Kidney epithelial cell (primary cell): ENCODE data around the gene SLC13A5. TPM values are rescaled to one million over a fixed set of nuclear protein-coding genes. Genes with fewer than 3 reads are reported as not detected.
"Not testable (repeated sequence)": the region's sequence is repeated elsewhere in the genome, so short reads cannot be mapped to it uniquely, and the experiment has no call there.

Experiments
- DNase-seq: peaks from one replicate; pipeline ENCODE4 v3.0.0-alpha.2; 2010; ENCODE audit warnings: low read depth
- H3K27me3 ChIP-seq: 2 replicates; pipeline ENCODE4 v1.6.0; 2011; ENCODE audit warnings: low read length; ENCODE audit not compliant: control insufficient read depth, insufficient read depth
- H3K36me3 ChIP-seq: 2 replicates; pipeline ENCODE4 v1.5.1; 2011; ENCODE audit warnings: low read length; ENCODE audit not compliant: control insufficient read depth, insufficient read depth
- H3K4me3 ChIP-seq: 2 replicates; pipeline ENCODE4 v1.5.1; 2011; ENCODE audit warnings: low read depth, mild to moderate bottlenecking, control low read depth, low read length
- total RNA-seq: library from RNA; depleted of rRNA; stranded (reverse); fragments of >200 nt; gene quantifications from 2 replicates; pipeline ENCODE4 v1.2.3, GENCODE V29; 2015
- TF ChIP-seq, protein P1 (sequence below): IDR thresholded peaks from 2 replicates; pipeline ENCODE4 v1.5.1; 2011; ENCODE audit warnings: mild to moderate bottlenecking, moderate library complexity, low read length, control low read depth, inconsistent platforms; ENCODE audit not compliant: insufficient read depth, poor library complexity, severe bottlenecking

Gene SLC13A5
- total RNA-seq, 1 donor from 2014 or later, result 0.08 TPM

DNA sequence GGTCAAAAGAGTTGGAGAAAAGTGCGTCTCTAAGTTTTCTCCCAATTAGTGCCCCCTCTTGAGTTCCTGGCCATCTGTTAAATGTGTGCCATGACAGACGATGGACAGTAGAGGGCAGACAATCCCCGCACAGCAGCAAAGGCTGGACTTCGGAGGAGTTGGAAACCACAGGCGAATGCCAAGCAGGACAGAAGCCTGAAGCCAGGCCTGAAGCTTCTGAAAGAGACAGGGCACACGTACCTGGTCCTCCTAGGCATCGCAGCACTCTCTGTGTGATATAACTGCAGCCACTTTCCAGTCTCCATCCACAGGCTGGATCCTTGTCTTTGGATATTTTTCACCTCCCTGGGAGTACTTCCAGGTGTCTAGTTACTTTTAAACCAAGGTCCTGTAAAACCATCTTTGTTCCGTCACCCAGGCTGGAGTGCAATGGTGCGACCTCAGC is 47.1 kb downstream of the SLC13A5 start:
- DNase-seq, result peak; percentile 52

DNA sequence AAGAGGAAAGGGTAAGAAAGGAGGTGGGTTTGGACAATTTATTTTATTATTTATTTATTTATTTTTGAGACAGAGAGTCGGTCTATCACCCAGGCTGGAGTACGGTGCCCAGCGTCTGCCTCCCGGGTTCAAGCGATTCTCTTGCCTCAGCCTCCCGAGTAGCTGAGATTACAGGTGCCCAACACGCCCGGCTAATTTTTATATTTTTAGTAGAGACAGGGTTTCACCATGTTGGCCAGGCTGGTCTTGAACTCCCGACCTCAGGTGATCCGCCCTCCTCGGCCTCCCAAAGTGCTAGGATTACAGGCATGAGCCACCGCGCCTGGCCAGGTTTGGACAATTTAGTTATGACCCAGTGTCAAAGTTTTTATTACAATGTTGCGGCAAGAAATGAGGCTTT is 50.0 kb downstream of the SLC13A5 start:
- not testable (repeated sequence) for DNase-seq, H3K4me3 ChIP-seq, H3K36me3 ChIP-seq
- H3K27me3 ChIP-seq, result peaks cover 13% of the 10 kb centered on the region

More for the DNA sequence above, 47.1 kb downstream of the SLC13A5 start:
- Histone ChIP-seq H3K36me3 (no peaks in the 10 kb centered on the region), H3K27me3 (peaks cover 6% of the 10 kb centered on the region), H3K4me3 (no peak overlapping the region)
- TF ChIP-seq, protein P1, sequence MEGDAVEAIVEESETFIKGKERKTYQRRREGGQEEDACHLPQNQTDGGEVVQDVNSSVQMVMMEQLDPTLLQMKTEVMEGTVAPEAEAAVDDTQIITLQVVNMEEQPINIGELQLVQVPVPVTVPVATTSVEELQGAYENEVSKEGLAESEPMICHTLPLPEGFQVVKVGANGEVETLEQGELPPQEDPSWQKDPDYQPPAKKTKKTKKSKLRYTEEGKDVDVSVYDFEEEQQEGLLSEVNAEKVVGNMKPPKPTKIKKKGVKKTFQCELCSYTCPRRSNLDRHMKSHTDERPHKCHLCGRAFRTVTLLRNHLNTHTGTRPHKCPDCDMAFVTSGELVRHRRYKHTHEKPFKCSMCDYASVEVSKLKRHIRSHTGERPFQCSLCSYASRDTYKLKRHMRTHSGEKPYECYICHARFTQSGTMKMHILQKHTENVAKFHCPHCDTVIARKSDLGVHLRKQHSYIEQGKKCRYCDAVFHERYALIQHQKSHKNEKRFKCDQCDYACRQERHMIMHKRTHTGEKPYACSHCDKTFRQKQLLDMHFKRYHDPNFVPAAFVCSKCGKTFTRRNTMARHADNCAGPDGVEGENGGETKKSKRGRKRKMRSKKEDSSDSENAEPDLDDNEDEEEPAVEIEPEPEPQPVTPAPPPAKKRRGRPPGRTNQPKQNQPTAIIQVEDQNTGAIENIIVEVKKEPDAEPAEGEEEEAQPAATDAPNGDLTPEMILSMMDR, result peak; percentile 94

DNA sequence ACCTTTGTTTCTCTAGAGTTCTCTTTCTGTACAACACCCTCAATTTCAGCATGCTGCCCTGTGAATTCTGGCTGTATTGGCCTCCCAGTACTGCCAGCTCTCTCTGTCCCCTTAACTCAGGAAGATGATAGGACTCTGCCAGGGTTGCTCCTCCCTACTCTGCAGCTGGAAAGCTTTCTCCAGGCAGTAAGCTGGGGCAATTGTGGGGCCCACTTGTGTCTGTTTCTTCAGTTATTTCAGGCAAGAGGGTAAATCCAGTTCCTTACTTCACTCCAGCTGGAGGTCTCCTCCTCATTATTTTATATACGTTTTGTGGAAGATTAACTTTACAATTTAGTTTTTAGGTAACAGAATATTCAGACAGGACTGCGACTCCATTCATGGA is 51.7 kb downstream of the SLC13A5 start:
- Histone ChIP-seq H3K4me3 (no peak overlapping the region), H3K36me3 (no peaks in the 10 kb centered on the region), H3K27me3 (peaks cover 17% of the 10 kb centered on the region)
- TF ChIP-seq, protein P1, result no peak
- DNase-seq, result no peak

DNA sequence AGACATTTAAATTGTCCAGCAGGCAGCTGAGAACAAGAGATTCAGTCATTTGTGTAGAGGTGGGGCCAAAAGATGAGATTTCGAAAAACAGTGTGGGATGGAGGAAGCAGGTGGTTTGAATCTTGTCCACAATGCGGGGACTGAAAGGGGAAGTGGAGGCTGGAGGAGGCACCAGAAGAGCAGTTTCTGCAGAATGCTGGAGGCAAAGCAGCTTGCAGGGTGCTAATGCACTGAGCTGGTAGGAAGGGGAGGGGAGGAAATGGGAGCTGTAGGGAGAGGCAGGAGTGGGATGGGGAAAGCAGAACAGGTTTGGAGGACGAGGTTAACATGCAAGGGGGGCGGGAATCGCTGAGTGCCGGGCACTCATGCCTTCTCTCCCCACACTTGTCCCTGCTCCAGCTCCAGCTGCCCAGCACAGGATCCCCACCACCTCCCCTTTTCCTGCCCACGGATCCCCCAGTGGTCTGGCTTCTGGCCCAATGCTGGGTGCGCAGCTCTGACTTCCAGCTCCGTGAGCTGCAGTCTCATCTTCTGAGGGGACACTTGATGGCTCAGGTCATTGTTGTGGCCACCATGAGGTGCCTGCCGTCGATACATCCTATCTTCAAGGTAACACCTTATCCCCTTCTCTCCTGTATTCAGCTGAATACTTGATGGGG is 52.2 kb downstream of the SLC13A5 start:
- no peak for DNase-seq
- Histone ChIP-seq H3K4me3 (no peak overlapping the region), H3K36me3 (no peaks in the 10 kb centered on the region), H3K27me3 (peaks cover 17% of the 10 kb centered on the region)
- TF ChIP-seq, protein P1, result no peak

DNA sequence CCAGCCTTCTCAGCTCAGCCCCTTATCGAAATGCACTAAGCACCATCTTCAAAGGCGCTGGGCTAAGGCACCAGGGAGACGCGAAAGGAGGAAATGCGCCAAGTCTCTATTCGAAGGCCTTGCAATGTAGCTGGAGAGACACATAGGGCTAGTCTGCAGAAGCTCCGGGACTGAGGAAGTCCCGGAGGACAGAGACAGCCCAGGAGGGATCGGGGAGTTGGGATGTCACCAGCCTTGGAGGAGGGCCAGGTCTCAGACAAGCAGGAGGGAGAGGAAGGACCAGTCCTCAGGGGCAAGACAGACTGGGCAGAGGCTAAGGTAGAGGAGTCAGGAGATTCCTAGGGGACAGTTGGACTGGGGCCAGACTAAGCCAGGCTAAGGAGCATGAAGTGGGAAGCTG is 53.1 kb downstream of the SLC13A5 start:
- peaks cover 24% of the 10 kb centered on the region for H3K27me3 ChIP-seq
- DNase-seq, result no peak
- no peaks in the 10 kb centered on the region for H3K36me3 ChIP-seq
- H3K4me3 ChIP-seq, result no peak overlapping the region
- TF ChIP-seq, protein P1, result no peak

DNA sequence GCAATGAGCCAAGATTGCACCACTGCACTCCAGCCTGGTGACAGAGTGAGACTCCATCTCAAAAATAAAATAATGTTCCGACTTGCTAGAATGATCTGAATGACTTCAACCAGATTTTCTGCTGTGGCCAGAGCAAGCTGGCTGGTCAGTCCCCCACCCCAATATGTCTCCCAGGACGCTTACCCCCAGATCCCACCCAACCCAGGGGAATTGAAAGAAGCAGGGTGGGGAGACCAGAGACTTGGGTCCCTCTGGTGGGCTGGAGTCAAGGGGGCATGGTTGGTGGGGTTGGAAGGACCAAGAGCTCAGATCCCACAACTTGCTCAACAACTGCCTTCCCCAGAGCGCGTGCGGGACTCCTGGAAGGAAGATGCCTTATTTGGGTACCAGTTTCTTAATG is 54.8 kb downstream of the SLC13A5 start:
- H3K36me3 ChIP-seq, DNase-seq, H3K4me3 ChIP-seq: not testable (repeated sequence)
- peaks cover 32% of the 10 kb centered on the region for H3K27me3 ChIP-seq

DNA sequence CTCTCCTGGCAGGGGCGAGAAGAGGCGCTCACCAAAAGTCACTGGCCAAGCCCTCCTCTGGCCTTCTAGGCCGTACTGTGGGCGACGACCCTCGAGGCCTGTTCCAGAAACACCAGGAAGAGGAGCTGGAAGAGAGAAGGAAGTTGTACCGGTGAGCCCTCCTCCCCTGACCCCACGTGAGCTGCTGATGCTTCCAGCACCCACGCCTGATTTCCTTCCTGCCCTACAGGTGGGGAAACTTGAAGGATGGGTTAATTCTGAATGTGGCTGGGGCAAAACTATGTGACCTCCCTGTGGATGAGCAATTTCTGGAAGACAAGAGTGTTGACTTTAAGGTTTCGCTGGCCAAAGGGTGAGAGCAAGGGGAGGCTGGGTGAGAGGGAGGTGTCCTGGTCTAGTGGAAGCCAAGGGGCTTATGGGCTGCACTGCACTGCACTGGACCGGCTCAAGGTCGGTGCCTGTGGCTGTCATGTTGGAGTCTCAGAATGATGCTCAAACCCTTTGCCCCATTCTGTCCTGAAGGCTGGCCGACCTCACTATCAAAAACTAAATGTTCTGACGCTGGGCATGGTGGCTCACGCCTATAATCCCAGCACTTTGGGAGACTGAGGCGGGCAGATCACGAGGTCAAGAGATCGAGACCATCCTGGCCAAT is 55.4 kb downstream of the SLC13A5 start:
- DNase-seq, result no peak
- Histone ChIP-seq H3K4me3 (no peak overlapping the region), H3K27me3 (peaks cover 32% of the 10 kb centered on the region), H3K36me3 (no peaks in the 10 kb centered on the region)
- TF ChIP-seq, protein P1, result no peak

DNA sequence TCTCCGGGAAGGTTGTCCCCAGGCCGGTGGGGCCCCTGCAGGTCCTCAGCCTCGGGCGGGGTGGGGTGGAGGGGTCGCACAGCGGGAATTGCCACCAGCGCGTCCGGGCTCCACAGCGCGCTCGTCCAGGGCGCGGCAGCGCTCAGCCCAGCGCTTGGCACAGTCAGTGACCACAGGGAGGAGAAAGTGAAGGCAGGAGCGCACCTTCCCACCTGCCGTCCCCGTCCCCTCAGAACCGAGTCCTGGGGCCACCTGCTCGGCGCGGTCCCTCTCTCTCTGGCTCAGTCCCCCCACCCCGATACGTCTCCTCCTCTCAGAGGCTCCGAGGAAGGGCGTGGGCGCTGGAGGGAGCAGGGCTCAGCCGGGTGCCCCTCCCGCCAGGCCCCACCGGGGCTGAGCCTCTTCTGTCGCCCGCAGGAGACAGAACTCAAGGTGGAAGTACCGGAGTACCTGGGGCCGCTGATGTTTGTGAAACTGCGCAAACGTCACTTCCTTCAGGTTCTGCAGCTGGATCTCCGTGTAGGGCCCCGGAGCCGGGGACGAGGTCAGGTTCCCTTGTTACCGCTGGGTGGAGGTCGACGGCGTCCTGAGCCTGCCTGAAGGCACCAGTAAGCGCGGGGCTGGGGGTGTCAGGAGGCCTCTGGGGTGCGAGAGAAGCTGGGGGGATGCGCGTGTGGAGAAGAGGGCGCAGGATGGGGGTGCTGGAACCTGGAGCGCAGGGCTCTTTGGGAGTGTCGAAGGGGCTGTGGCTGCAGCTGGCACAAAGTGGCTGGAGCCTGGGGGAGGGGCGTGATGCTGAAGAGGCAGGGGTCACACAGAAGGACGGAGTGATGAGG is 56.2 kb downstream of the SLC13A5 start:
- H3K36me3 ChIP-seq, DNase-seq: not testable (repeated sequence)
- peak overlapping the region; percentile 19 for H3K4me3 ChIP-seq
- peaks cover 32% of the 10 kb centered on the region for H3K27me3 ChIP-seq
